Kidney epithelial cell (primary cell): ENCODE results near the gene NOB1. TPM values are rescaled to one million over a fixed set of nuclear protein-coding genes. Genes with fewer than 3 reads are reported as not detected.
"Not testable (repeated sequence)": the region's sequence is repeated elsewhere in the genome, so short reads cannot be mapped to it uniquely, and the experiment has no call there.

Experiments
- DNase-seq: peaks from one replicate; pipeline ENCODE4 v3.0.0-alpha.2; 2010; ENCODE audit warnings: low read depth
- H3K27me3 ChIP-seq: 2 replicates; pipeline ENCODE4 v1.6.0; 2011; ENCODE audit warnings: low read length; ENCODE audit not compliant: control insufficient read depth, insufficient read depth
- H3K36me3 ChIP-seq: 2 replicates; pipeline ENCODE4 v1.5.1; 2011; ENCODE audit warnings: low read length; ENCODE audit not compliant: control insufficient read depth, insufficient read depth
- H3K4me3 ChIP-seq: 2 replicates; pipeline ENCODE4 v1.5.1; 2011; ENCODE audit warnings: low read depth, mild to moderate bottlenecking, control low read depth, low read length
- total RNA-seq: library from RNA; depleted of rRNA; stranded (reverse); fragments of >200 nt; gene quantifications from 2 replicates; pipeline ENCODE4 v1.2.3, GENCODE V29; 2015
- TF ChIP-seq, protein P1 (sequence below): IDR thresholded peaks from 2 replicates; pipeline ENCODE4 v1.5.1; 2011; ENCODE audit warnings: mild to moderate bottlenecking, moderate library complexity, low read length, control low read depth, inconsistent platforms; ENCODE audit not compliant: insufficient read depth, poor library complexity, severe bottlenecking

The NOB1 gene
- total RNA-seq, 1 donor from 2014 or later: 54.1 TPM

DNA sequence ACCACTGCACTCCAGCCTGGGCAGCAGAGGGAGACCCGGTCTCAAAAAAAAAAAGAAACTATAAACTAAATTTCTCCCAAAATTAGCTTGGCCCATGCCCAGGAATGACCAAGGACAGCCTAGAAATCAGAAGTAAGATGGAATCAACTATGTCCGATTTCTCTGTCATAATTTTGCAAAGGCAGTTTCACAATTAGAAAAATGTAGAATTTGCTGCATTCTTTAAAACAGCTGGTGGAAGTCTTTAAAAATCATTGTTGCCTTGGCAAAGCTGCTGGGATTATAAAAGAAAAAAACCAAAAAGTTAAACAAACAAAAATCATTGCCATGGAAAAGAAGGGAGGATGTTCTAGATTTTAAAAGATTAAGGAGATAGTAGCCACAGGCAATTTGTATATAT lies 39.8 kb upstream of the NOB1 start:
- DNase-seq: no peak
- no peak overlapping the region for H3K4me3 ChIP-seq
- no peaks in the 10 kb centered on the region for H3K27me3 ChIP-seq
- TF ChIP-seq, protein P1, sequence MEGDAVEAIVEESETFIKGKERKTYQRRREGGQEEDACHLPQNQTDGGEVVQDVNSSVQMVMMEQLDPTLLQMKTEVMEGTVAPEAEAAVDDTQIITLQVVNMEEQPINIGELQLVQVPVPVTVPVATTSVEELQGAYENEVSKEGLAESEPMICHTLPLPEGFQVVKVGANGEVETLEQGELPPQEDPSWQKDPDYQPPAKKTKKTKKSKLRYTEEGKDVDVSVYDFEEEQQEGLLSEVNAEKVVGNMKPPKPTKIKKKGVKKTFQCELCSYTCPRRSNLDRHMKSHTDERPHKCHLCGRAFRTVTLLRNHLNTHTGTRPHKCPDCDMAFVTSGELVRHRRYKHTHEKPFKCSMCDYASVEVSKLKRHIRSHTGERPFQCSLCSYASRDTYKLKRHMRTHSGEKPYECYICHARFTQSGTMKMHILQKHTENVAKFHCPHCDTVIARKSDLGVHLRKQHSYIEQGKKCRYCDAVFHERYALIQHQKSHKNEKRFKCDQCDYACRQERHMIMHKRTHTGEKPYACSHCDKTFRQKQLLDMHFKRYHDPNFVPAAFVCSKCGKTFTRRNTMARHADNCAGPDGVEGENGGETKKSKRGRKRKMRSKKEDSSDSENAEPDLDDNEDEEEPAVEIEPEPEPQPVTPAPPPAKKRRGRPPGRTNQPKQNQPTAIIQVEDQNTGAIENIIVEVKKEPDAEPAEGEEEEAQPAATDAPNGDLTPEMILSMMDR: no peak
- no peaks in the 10 kb centered on the region for H3K36me3 ChIP-seq

DNA sequence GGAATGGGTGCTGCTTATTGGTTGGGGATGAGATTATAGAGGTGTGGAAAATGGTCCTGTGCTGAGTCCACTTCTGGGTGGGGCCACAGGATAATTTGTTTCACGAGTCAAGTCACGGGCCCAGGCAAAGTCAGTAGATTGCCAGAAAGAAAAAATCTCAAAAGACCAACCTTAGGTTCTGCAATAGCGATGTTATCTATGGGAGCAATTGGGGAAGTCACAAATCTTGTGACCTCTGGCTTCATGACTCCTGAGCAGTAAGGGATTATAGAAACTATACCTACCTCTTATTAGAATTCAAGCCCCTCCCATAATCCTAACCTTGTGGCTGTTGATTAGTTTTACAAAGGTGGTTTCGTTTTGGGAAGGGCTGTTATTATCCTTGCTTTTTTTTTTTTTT lies 38.8 kb upstream of the NOB1 start:
- H3K36me3 ChIP-seq: no peaks in the 10 kb centered on the region
- no peak overlapping the region for H3K4me3 ChIP-seq
- no peaks in the 10 kb centered on the region for H3K27me3 ChIP-seq
- no peak for DNase-seq
- TF ChIP-seq, protein P1: no peak

DNA sequence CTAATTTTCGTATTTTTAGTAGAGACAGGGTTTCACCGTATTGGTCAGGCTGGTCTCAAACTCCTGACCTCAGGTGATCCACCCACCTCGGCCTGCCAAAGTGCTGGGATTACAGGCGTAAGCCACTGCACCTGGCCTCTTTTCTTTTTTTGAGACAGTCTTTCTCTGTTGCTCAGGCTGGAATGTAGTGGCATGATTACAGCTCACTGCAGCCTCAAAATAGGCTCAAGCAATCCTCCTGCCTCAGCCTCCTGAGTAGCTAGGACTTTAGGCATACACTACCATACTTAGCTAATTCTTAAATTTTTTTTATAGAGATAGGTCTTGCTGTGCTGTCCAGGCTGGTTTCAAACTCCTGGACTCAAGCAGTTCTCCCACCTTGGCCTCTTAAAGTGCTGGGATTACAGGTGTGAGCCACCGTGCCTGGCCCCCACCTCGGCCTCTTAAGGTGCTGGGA lies 36.7 kb upstream of the NOB1 start:
- H3K4me3 ChIP-seq, DNase-seq, H3K36me3 ChIP-seq, H3K27me3 ChIP-seq: not testable (repeated sequence)

DNA sequence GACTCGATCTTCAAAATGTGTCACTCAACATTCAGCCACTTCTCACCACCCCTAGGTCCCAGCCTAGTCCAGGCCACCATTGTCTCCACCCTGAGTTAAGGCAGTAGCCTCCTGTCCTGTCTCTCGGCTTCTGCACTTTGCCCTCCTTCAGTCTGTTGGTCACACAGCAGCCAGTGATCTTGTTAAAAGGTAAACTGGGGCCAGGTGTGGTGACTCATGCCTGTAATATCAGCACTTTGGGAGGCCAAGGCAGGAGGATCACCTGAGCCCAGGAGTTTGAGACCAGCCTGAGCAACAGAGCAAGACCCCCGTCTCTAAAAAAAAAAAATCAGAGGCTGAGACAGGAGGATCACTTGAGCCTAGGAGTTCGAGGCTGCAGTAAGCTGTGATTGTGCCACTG lies 33.2 kb upstream of the NOB1 start:
- DNase-seq: no peak
- TF ChIP-seq, protein P1: no peak
- no peaks in the 10 kb centered on the region for H3K27me3 ChIP-seq
- H3K4me3 ChIP-seq: no peak overlapping the region
- H3K36me3 ChIP-seq: peaks cover 1% of the 10 kb centered on the region

DNA sequence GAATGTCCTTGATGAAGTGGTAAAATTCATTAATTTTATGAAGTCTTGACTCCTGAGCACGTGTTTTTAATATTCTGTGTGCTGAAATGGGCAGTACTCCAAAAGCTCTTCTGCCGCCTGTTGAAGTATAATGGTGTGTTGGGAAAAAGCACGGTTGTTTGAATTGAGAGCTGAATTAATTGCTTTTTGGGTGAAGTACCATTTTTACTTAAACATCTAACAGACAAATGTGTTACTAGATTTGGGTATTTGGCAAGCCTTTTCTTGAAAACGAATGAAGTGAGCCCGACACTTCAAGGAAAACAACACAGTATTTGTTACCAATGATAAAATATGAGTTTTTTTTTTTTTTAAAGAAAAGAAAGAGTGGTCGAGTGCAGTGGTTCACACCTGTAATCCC lies 29.9 kb upstream of the NOB1 start:
- TF ChIP-seq, protein P1: no peak
- Histone ChIP-seq H3K27me3 (no peaks in the 10 kb centered on the region), H3K36me3 (peaks cover 1% of the 10 kb centered on the region), H3K4me3 (no peak overlapping the region)
- DNase-seq: no peak

DNA sequence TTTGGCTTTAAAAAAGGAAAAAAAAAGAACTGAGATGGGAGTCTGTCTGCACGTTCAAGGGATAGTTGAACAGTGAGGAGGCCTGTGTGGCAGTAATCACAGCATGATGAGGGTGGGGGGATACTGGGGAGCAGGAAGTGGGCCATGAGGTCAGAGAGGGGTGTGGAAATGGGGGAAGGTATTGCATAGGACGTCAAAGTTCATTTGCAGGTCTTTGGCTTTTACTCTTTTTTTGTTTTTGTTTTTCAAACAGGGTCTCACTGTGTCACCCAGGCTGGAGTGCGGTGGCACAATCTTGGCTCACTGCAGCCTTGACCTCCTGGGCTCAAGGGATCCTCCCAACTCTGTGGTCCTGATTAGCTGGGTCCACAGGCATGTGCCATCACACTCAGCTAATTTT lies 26.4 kb upstream of the NOB1 start:
- DNase-seq: no peak
- Histone ChIP-seq H3K36me3 (no peaks in the 10 kb centered on the region), H3K4me3 (no peak overlapping the region), H3K27me3 (no peaks in the 10 kb centered on the region)
- TF ChIP-seq, protein P1: no peak

DNA sequence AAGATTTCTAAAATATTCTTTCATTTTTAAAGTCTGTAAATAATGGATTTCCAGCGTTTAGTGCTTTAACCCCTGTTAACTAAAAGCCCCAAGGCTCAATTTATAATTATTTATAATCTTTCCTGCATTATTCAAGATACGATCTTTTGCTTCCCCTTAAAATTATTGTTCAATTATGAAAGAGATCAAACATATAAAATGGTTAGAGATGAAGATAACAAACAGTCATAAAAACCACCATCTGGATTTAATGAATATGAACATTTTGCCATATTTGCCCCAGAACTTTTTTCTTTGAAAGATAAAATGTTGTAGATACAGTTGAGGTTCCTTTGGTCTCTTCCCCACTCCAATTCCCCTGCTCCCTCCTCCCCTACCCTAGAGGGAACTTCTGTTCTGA lies 25.0 kb upstream of the NOB1 start:
- Histone ChIP-seq H3K36me3 (no peaks in the 10 kb centered on the region), H3K4me3 (no peak overlapping the region), H3K27me3 (no peaks in the 10 kb centered on the region)
- no peak for DNase-seq
- TF ChIP-seq, protein P1: no peak
